Panc1 (cell line): ENCODE data around the gene SGSM1. TPM values are rescaled to one million over a fixed set of nuclear protein-coding genes. Genes with fewer than 3 reads are reported as not detected.
A peak's percentile ranks its signal among the peaks of the same experiment; 100 is the strongest.

Experiments used
- ATAC-seq: fragments of 200-7000 bp; cut with Tn5 transposase; 2 replicates; pipeline ENCODE4 v1.9.1; 2020; ENCODE audit warnings: mild to moderate bottlenecking, moderate library complexity
- BruUV-seq: library from RNA; stranded (reverse); fragments of 400-500 nt; replicated peaks from 2 replicates; lab custom pipeline; 2021; lab: Mats Ljungman, UMichigan
- CTCF ChIA-PET: fragments of 300-600 bp; sonication (Branson Sonifier 250); formaldehyde crosslinking; loops from one replicate; lab custom pipeline; 2022; ENCODE audit warnings: antibody characterized with exemption; lab: Charles Lee
- POLR2A ChIA-PET: fragments of 300-600 bp; sonication (Branson Sonifier 250); formaldehyde crosslinking; loops from one replicate; lab custom pipeline; 2022; ENCODE audit warnings: antibody characterized with exemption; lab: Charles Lee
- DNase-seq: peaks from one replicate; pipeline ENCODE4 v3.0.0-alpha.2; 2010; ENCODE audit warnings: low read depth, low spot score
- H3K27ac ChIP-seq: 2 replicates; pipeline ENCODE4 v1.5.1; 2011; ENCODE audit warnings: mild to moderate bottlenecking, low read length, inconsistent platforms
- H3K27me3 ChIP-seq: fragments of 200-500 bp; sonication (Bioruptor generic); 2 replicates; pipeline ENCODE4 v1.6.0; 2014; ENCODE audit warnings: low read length, inconsistent platforms; ENCODE audit not compliant: control insufficient read depth, insufficient read depth
- H3K36me3 ChIP-seq: fragments of 200-500 bp; sonication (Bioruptor generic); 2 replicates; pipeline ENCODE4 v1.5.1; 2014; ENCODE audit warnings: inconsistent platforms, mild to moderate bottlenecking, low read length, moderate library complexity; ENCODE audit not compliant: control insufficient read depth, insufficient read depth
- H3K4me1 ChIP-seq: 2 replicates; pipeline ENCODE4 v1.5.1; 2011; ENCODE audit warnings: inconsistent platforms, mild to moderate bottlenecking, low read length, moderate library complexity; ENCODE audit not compliant: control insufficient read depth, insufficient read depth
- H3K4me3 ChIP-seq, 2 experiments: 2 replicates each; pipeline ENCODE4 v1.5.1; 2011 to 2012; ENCODE audit warnings: low read depth in 2 of 2, low read length in 2 of 2, mild to moderate bottlenecking in 2 of 2, inconsistent platforms in 1 of 2, moderate library complexity in 1 of 2
- H3K9me3 ChIP-seq: fragments of 200-500 bp; sonication (Bioruptor generic); 2 replicates; pipeline ENCODE4 v1.5.1; 2014; ENCODE audit warnings: low read depth, mild to moderate bottlenecking, inconsistent platforms, low read length, moderate library complexity; ENCODE audit not compliant: control insufficient read depth, insufficient read depth
- CTCF ChIP-seq: fragments of 450-650 bp; IDR thresholded peaks from 2 replicates; pipeline ENCODE4 v1.5.1; 2017; ENCODE audit warnings: mild to moderate bottlenecking
- POLR2AphosphoS5 ChIP-seq: IDR thresholded peaks from 2 replicates; pipeline ENCODE4 v1.6.1; 2012; ENCODE audit warnings: mild to moderate bottlenecking, low read depth, low read length, moderate library complexity
- REST ChIP-seq, 2 experiments: IDR thresholded peaks; 2 replicates each; pipeline ENCODE4 v1.6.1; 2011 to 2012; ENCODE audit warnings: low read depth in 2 of 2, control low read depth in 1 of 2, low read length in 1 of 2, mild to moderate bottlenecking in 1 of 2, moderate library complexity in 1 of 2; ENCODE audit not compliant: insufficient read depth in 1 of 2
- SIN3A ChIP-seq: IDR thresholded peaks from 2 replicates; pipeline ENCODE4 v1.6.1; 2012; ENCODE audit warnings: low read depth, mild to moderate bottlenecking, low read length, moderate library complexity, borderline replicate concordance; ENCODE audit not compliant: insufficient read depth
- TCF7L2 ChIP-seq: IDR thresholded peaks from 2 replicates; pipeline ENCODE4 v1.6.1; 2011; ENCODE audit warnings: mild to moderate bottlenecking, low read depth, low read length, inconsistent platforms
- in situ Hi-C: cut with HindIII; loops from 2 replicates; pipeline ENCODE4 v1.10.0; 2016; ENCODE audit warnings: low sequenced_read_pairs, low pct_unique_long_range_greater_than_20kb
- intact Hi-C: fragments of 100-400 bp; cut with micrococcal nuclease; formaldehyde crosslinking; loops from one replicate; pipeline ENCODE4 v1.10.0; 2022; ENCODE audit not compliant: unreplicated experiment
- total RNA-seq: library from RNA; stranded (reverse); gene quantifications from one replicate; pipeline ENCODE4 v1.2.1, GENCODE V29; 2021; ENCODE audit not compliant: unreplicated experiment

SGSM1 gene
- total RNA-seq, 1 experiment from 2014 or later: 1.6 TPM

GRCh38 chr22:24887260-24887659 lies 81.2 kb downstream of the SGSM1 start:
- ATAC-seq: no peak
- ChIA-PET POLR2A (interaction anchor here (0.5 kb wide), 1 partner anchor 31 kb away, joined by 6 read pairs; no protein-coding TSS in a partner anchor), CTCF (no interaction called here)
- no peak for TF ChIP-seq TCF7L2
- no peak for TF ChIP-seq POLR2AphosphoS5
- TF ChIP-seq SIN3A: no peak
- TF ChIP-seq REST (IDR thresholded peaks at IDR 0.05; ENCODE audit: insufficient read depth in 1 of 2, low read depth in 2 of 2, low read length in 1 of 2): no peak
- TF ChIP-seq CTCF: no peak
- intact Hi-C loops: no loop called here
- H3K9me3 ChIP-seq: no peaks in the 10 kb centered on the region
- H3K27ac ChIP-seq: no peak overlapping the region
- no peaks in the 10 kb centered on the region for H3K27me3 ChIP-seq
- H3K4me1 ChIP-seq: peaks cover 1% of the 10 kb centered on the region; the same call in 1 of the 2 replicates
- in situ Hi-C loops: no loop called here
- H3K36me3 ChIP-seq: no peaks in the 10 kb centered on the region
- no peak overlapping the region for H3K4me3 ChIP-seq
- BruUV-seq: no TSS peak
- DNase-seq: no peak

- Histone ChIP-seq H3K9me3 (no peaks in the 10 kb centered on the region), H3K4me1 (peaks cover 29% of the 10 kb centered on the region), H3K4me3 (no peak overlapping the region), H3K27ac (peak overlapping the region; percentile 93), H3K36me3 (no peaks in the 10 kb centered on the region), H3K27me3 (no peaks in the 10 kb centered on the region)
- CTCF ChIA-PET: interaction anchor here (0.6 kb wide), 1 partner anchor 10 kb away, joined by 7 read pairs; no protein-coding TSS in a partner anchor
- in situ Hi-C loops (no loop called here), intact Hi-C loops (no loop called here)
- ATAC-seq (no peak), DNase-seq (no peak)
- POLR2A ChIA-PET: no interaction called here
- no peak for TF ChIP-seq SIN3A
- no peak for TF ChIP-seq TCF7L2
- TF ChIP-seq REST (IDR thresholded peaks at IDR 0.05; ENCODE audit: insufficient read depth in 1 of 2, low read depth in 2 of 2, low read length in 1 of 2): no peak
- no peak for TF ChIP-seq CTCF
- no peak for TF ChIP-seq POLR2AphosphoS5
- BruUV-seq: no TSS peak
Measured at GRCh38 chr22:24893341-24894070, 87.5 kb downstream of the SGSM1 start.
